Effector CD4-positive, alpha-beta T cell (primary cell): ENCODE measurements around the gene FBXO34.
"Not testable (repeated sequence)": the region's sequence is repeated elsewhere in the genome, so short reads cannot be mapped to it uniquely, and the experiment has no call there.

Experiments used
- DNase-seq: peaks from one replicate; pipeline ENCODE4 v3.0.0-alpha.2; 2020

FBXO34 gene

GRCh38 chr14:55312379-55313030 is 41.3 kb downstream of the FBXO34 start:
- not testable (repeated sequence) for DNase-seq

DNA sequence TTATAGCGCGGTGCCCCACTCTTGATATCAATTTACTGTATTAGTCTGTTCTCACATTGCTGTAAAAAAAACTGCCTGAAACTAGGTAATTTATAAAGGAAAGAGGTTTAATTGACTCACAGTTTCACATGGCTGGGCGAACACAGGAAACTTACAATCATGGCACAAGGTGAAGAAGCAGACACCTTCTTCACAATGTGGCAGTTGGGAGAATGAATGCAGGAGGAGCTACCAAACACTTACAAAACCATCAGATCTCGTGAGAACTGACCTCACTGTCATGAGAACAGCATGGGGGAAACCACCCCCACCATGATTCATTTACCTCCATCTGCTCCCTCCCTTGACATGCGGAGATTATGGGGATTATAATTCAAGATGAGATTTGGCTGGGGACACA is 42.3 kb downstream of the FBXO34 start:
- no peak for DNase-seq

DNA sequence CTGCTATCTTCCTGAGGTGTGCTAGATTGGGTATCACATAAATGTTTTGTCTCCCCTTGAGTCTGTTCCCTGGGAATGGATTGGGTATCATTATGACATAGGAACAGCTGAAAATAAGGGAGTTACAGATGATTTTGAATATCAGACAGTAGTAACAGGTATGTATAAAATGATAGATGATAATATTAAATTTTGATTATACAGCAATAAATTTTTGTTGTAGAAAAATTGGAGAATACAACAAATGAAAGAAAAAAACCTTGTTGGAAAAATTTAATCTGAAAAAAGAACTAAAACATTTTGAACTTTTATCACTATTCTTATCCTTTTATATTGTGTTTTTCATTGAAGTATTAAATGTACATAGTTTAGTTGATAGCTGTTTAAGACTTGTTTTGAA is 43.2 kb downstream of the FBXO34 start:
- DNase-seq = no peak

GRCh38 chr14:55316564-55316963 is 45.3 kb downstream of the FBXO34 start:
- no peak for DNase-seq

DNA sequence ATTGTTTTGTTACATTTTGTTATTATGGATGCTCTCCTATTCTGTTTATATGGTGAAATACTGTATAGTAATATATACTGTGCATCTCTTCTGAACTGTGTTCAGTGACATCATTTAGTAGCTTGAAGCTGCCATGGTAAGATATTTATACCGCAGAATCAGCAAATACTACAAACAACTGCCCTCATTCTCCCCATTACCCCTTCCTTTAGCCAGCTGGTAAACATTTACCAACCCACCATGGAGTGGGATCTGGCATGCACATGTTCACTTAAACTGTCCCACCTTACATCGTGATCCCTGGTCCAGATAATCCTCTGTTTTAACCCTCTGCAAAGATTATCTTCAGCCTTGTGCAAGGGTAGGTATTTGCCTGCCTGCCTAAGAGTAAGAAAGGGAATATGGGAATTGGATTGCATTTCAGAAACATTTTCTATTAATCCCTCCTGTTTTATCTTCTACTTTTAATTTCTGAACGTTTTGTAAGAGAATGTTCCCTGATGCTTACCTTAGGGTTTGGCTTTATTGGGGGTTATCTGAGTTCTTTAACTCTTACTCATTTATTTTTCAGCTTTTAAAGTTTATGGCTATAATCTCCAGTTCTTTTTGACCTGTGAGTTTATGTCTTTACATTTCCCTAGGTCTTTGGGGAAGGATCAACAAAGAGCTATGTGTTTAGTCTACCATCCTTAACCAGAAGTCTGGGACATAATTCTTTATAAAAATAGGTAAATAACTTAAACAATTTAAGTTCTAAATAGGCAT is 46.5 kb downstream of the FBXO34 start:
- no peak for DNase-seq

DNA sequence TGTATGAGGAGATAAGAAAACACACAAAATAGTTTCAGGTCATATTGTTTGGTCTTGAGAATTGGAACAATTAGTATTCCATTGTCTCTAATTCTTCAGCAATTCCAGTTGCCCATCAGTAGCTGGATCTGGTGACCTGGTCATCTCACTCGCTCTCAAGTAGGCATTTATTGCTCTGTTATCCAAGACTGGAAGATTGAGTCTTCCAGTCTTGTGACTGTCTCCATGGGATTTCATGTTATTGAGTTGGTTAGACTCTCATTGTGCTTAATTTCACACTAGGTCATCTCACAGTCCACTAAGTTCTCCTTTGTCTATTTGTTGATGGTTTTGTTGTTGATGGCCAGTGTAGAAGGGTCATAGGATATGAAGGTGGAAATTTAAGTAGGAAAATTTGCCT is 47.5 kb downstream of the FBXO34 start:
- no peak for DNase-seq

- DNase-seq = no peak
These were observed 52.7 kb downstream of the FBXO34 start for GRCh38 chr14:55323910-55324309.

DNA sequence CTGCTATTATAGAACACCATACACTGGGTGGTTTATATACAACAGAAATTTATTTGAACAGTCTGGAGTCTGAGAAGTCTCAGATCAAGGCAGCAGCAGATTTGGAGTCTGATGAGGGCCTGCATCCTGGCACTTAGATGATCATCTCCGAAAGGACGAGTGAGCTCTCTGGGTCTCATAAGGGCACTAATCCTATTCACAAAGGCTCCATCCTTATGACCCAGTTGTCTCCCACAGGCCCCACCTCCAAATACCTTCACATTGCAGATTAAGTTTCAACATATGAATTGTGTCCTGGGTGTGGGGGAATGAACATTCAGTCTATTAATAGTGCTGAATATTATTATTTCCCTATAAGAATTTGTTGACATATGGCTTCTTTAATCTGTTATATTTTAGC is 53.6 kb downstream of the FBXO34 start:
- DNase-seq = no peak

DNA sequence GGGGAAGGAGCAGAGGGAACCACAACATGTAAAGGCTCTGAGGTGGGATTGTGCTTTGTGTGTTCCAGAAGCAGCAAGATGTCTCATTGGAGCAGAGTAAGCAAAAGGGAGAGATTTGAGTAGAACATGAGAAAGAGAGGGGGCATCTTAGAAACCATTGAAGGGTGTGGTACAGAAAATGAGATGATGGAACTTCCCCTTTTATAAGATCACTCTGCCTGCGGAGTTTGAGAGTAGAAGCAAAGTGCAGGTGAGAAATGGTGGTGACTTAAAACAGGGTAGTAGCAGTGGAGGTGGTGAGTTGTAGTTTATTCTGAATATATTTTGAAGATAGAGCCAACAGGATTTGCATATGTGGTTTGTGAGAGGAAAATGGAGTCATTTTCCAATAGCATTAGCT is 56.0 kb downstream of the FBXO34 start:
- no peak for DNase-seq

DNA sequence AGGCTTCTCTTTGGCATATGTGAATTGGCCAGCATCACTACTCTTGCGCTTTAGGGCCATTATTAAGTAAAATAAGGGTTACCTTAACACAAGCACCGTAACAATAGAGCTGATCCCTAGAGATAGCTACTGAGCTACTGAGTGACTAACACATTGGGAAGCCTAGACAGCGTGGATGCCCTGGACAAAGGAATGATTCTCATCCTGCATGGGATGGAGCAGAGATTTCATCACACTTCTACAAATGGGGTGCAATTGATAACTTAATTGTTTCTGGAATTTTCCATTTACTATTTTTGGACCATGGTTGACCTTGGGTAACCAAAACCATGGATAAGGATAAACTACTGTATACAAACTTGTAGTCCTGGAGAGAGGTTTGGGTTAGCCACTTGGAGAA is 57.1 kb downstream of the FBXO34 start:
- no peak for DNase-seq

- DNase-seq = no peak
These were observed 58.9 kb downstream of the FBXO34 start for GRCh38 chr14:55329999-55330710.

GRCh38 chr14:55332654-55333570 is 61.7 kb downstream of the FBXO34 start:
- DNase-seq = no peak

- DNase-seq = no peak
These were observed 62.7 kb downstream of the FBXO34 start for GRCh38 chr14:55333711-55334485.

DNA sequence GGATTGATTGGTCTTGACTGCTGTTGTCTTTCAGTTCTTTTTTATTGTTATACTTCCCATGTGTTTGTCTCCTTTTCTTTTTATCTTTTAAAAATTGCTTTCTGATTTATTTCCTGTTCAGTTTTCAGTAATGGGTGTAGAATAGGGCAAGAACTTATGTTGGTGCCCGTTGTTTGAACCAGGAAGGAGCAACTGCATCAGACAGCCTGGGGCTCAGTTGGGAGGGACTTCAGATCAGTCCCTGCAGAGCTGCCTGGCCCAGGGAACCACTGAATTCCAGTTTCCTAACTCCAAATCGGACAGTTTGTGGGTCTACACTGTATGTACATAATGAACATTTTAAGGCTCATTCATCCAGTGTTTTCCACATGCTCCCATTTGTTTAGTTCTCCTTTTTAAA is 64.9 kb downstream of the FBXO34 start:
- no peak for DNase-seq

DNA sequence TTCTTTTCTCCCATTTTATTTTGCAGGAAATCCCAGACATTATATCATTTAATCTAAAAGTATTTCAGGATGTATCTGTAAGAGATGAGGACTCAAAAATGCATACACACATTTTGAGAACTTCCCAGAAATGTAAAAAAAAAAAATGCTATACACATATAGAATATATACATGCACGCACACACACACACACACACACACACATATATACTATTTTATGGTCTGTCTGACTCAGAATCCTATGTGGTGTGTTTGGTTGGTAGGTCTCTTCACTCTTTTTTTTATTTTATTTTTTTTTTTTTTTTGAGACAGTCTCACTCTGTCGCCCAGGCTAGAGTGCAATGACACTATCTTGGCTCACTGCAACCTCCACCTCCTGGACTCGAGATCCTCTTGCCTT is 65.5 kb downstream of the FBXO34 start:
- no peak for DNase-seq

DNA sequence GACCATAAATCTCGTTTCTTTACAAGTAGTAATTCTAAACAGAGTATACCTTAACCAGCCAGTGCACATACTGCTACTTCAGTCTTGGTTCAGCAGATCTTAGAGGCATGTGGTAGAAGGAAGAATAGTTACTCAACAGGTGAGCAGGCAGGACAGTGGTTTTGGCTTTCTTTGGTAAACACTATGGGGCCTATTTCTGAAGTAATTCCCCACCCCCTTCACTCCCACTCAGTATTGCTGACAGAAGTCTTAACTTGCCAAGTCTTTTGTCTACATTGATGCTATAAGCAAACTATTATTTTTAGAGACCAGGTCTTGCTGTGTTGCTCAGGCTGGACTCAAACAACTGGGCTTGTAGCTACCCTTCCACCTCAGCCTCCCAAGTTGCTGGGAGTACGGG is 68.5 kb downstream of the FBXO34 start:
- no peak for DNase-seq

DNA sequence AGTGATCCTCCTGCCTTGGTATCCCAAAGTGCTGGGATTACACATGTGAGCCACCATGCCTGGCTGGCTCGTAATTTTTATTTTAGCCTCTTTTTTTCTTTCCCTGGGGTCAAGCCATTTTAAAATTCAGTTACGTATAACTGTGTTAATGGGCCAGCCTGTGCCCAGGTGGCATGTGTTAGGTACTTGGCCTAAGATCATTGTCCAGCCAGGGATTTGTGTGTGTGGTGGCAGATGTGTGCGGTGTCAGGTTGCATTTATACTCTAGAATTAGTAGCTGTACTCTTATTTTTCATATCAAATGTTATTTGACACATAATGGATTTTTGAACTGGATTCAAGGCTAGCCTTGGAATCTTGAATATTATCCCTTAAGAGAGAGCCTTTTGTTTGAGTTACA is 69.3 kb downstream of the FBXO34 start:
- DNase-seq = no peak

DNA sequence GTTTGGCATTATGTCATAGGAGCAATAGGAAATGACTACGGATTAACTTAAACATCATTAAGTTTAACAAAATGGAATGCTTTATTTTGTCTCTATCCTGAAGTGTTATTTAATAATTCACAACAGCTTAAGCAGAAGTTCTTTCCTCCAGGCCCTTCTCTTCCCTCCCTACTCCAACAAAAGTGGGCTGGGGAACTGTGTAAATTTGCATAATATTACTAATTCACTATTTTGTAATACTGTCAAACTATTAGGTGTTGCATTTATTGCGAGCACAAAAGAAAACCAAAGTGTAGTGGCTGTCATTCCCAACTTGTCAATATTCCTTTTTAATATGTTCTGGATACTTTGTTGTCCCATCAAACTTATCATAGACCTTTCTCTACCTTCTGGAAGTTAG is 70.6 kb downstream of the FBXO34 start:
- no peak for DNase-seq

GRCh38 chr14:55344582-55345163 is 73.5 kb downstream of the FBXO34 start:
- not testable (repeated sequence) for DNase-seq

DNA sequence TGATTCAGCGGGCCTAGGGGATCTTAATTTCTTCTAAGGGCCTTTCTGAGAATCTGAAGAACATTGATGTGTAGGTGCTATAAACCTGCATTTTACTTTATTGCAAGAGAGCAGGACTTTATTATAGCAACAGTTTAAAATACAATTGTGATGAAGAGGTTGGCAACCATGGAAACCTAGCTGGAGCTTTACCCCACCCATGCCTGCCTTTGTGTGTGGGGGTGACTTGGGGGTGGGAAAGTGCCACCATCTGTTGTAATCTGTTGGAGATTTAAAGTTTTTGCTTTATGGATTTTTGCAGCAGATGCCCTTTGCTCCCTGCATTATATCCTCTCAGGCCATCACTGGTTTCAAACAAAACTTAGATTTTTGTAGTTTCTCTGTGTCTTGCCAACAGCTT is 75.8 kb downstream of the FBXO34 start:
- no peak for DNase-seq

DNA sequence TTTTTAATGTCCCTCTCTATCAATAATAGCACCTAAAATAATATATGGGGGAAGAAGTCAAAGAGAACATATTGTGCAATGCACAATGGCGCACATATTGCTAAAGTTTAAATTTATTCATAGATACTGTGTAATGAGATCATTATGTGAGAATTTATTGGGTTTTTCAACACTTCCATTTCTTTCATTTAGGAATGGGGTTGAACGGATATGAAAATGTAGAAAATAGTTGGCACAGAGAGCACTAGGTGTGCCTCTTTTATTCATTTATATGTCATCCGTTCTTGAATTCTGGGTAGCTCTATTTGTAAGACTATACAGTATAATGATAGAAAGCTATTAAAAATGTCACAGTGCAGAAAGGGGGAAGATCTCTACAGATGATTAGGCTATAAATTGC is 76.5 kb downstream of the FBXO34 start:
- DNase-seq = no peak
